ENCODE measurements around the gene SENP2. TPM values are rescaled to one million over a fixed set of nuclear protein-coding genes. Genes with fewer than 3 reads are reported as not detected.

SENP2 gene
- total RNA-seq, 1 experiment from 2014 or later = 36.1 TPM

GRCh38 chr3:185558395-185558794, 27.7 kb upstream of the SENP2 start (continued):
- no peak for TF ChIP-seq CTCF (IDR thresholded peaks at IDR 0.05 in 2 of 3, conservative IDR thresholded peaks at IDR 0.05 in 1 of 3; ENCODE audit: borderline replicate concordance in 1 of 3, insufficient read depth in 1 of 3, low read depth in 2 of 3, low read length in 2 of 3)

- peak overlapping the region; percentile 64 for H3K4me2 ChIP-seq (ENCODE audit: low read length)
Measured at GRCh38 chr3:185559706-185560090, 26.4 kb upstream of the SENP2 start.

More at GRCh38 chr3:185559706-185560090, 26.4 kb upstream of the SENP2 start:
- Histone ChIP-seq H3K4me3 (replicated peaks in 1 of 2; ENCODE audit: low read depth in 1 of 2, low read length in 2 of 2) (0 out of 4 replicates have a peak overlapping the region, but pooled peaks of 1 of the 2 experiments have one; percentile 45), H3K4me1 (ENCODE audit: control insufficient read depth in 1 of 2, insufficient read depth in 2 of 2, low read length in 2 of 2) (peaks cover 24 to 36% of the 10 kb centered on the region in 2 experiments; a peak in 3 of 4 replicates), H3K9me3 (ENCODE audit: control insufficient read depth in 1 of 2, insufficient read depth in 1 of 2, low read depth in 1 of 2, low read length in 2 of 2) (no peaks in the 10 kb centered on the region), H3K79me2 (ENCODE audit: insufficient read depth, low read length) (no peaks in the 10 kb centered on the region), H4K20me1 (ENCODE audit: insufficient read depth) (no peaks in the 10 kb centered on the region), H2AFZ (ENCODE audit: low read depth, low read length, poor library complexity, severe bottlenecking) (peak overlapping the region; percentile 78), H3K36me3 (ENCODE audit: control insufficient read depth in 1 of 2, insufficient read depth in 2 of 2, low read length in 2 of 2) (no peaks in the 10 kb centered on the region), H3K27ac (ENCODE audit: low read depth, low read length) (no peak overlapping the region), H3K9ac (ENCODE audit: low read length) (peak overlapping the region; percentile 30; the same call in 1 of the 2 replicates), H3K27me3 (ENCODE audit: insufficient read depth, low read length) (no peaks in the 10 kb centered on the region), H3K9me2 (ENCODE audit: insufficient read depth) (no peaks in the 10 kb centered on the region)
- BruUV-seq (replicated peaks) = no TSS peak
- DNase-seq (ENCODE audit: low read depth, low spot score) (no peak), ATAC-seq (no peak)
- ChIA-PET RAD21 (ENCODE audit: low non-redundant PET in 1 of 2, low total read pairs in 2 of 2, uncharacterized antibody in 2 of 2, unreplicated experiment in 2 of 2) (interaction anchor here (0.6 to 1.4 kb wide), 4 partner anchors 30 to 100 kb away, joined by 3 to 9 read pairs (median 5); no protein-coding TSS in a partner anchor), POLR2A (interaction anchor here (1.1 to 3.1 kb wide), 4 partner anchors 13 to 99 kb away, joined by 3 to 17 read pairs (median 8); no protein-coding TSS in a partner anchor), CTCF (interaction anchor here (0.6 to 4.0 kb wide), 12 partner anchors 13 to 102 kb away, joined by 3 to 38 read pairs (median 4); partner anchors contain the start of genes SENP2 and TMEM41A)
- TF ChIP-seq ZFX (IDR thresholded peaks at IDR 0.05) (no peak), RAD21 (IDR thresholded peaks at IDR 0.05; ENCODE audit: low read depth) (no peak), SIN3A (IDR thresholded peaks at IDR 0.05; ENCODE audit: low read depth) (no peak), FOSL1 (IDR thresholded peaks at IDR 0.05; ENCODE audit: low read depth) (no peak), EGR1 (IDR thresholded peaks at IDR 0.05; ENCODE audit: low read depth) (no peak), SP1 (IDR thresholded peaks at IDR 0.05; ENCODE audit: low read depth) (no peak), ZBTB33 (IDR thresholded peaks at IDR 0.05; ENCODE audit: extremely low read depth, insufficient replicate concordance, low read length) (no peak), ZNF274 (IDR thresholded peaks at IDR 0.05; ENCODE audit: low read depth, low read length) (no peak), TCF7L2 (IDR thresholded peaks at IDR 0.05; ENCODE audit: borderline replicate concordance, extremely low read depth, insufficient read depth, insufficient read length) (no peak)
- intact Hi-C loops (cut with micrococcal nuclease) = loop anchor here (1.0 to 5.0 kb wide), 3 partner anchors 32 to 207 kb away; no protein-coding TSS in a partner anchor
